ENCODE data around the gene SLC5A2.
"Not testable (repeated sequence)": the region's sequence is repeated elsewhere in the genome, so short reads cannot be mapped to it uniquely, and the experiment has no call there.

Gene SLC5A2

DNA sequence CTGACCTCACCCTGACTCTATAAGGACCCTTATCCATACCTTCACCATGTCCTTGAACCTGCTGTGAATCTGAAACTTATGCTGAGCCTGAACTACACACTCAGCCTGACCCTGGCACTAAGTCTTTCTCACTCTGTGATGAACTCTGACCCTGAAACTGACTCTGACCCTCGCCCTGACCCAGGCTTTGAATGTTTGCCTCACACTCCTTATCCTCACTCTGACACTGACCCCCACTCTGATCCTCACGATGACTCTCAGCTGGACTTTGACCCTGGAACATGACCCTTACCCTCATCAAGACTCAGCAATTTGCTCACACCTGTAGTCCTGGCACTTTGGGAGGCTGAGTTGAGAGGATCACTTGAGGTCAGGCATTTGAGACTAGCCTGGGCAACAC is 49.2 kb downstream of the SLC5A2 start:
- DNase-seq = no peak

DNA sequence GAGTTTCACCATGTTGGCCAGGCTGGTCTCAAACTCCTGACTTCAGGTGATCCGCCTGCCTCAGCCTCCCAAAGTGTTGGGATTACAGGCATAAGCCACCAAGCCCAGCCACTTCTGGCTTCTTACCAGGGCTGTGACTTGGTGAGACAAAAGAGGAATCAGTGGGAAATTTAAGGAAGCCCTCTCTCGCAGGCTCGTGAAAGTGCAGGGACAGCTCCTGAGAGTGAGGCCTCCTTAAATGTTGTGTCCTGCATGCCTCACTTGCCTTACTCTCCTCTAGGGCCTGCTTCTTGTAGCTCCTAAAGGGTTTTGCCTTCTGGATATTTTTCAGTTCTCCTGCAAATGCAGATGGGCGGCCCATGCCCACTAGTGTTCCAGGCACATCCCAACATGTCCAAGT is 50.0 kb downstream of the SLC5A2 start:
- DNase-seq = no peak

DNA sequence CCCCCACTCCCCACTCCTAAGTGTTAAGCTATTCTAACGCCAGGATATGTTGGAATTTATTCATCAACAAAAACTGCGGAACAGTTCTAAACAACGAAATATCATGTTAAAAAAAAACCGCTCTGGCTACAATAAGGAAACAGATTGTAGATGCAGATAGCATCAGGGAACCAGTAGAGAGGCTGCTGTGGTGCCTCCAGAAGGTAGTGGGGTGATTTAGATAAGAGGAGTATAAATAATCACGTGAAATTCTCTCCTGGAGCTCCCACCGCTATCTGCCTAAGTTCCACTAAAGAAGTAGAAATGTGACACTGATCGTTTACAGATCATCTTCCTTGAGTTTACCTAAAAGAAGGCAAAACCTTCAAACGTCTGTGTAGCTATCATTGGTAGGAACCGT is 52.8 kb downstream of the SLC5A2 start:
- no peak for DNase-seq

DNA sequence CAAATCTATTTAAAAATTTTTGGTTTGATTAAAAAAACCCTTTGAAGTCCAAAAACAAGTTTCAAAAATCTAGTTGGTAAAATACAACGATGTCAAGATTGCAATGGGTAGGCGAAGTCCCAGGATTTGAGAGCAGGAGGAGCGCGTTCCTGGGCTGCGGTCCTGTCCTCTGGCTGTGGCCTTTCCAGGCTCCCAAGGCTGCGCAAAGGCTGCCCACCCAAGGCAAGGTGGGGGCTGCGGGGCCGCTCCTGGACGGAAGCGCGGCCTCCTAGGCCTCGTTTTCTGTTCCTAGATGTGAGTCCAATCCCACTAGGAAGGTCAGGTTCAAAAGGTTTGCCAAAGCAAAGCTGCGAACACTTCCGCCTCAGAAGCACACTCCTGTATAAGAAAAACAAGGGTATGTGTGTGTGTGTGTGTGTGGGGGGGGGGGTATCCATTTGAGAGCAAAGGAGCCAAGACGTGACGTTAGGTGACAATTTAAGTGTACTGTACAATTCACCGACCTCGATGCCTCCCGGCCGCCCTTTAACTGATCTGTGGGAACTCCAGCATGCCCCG is 54.0 kb downstream of the SLC5A2 start:
- DNase-seq = no peak

DNA sequence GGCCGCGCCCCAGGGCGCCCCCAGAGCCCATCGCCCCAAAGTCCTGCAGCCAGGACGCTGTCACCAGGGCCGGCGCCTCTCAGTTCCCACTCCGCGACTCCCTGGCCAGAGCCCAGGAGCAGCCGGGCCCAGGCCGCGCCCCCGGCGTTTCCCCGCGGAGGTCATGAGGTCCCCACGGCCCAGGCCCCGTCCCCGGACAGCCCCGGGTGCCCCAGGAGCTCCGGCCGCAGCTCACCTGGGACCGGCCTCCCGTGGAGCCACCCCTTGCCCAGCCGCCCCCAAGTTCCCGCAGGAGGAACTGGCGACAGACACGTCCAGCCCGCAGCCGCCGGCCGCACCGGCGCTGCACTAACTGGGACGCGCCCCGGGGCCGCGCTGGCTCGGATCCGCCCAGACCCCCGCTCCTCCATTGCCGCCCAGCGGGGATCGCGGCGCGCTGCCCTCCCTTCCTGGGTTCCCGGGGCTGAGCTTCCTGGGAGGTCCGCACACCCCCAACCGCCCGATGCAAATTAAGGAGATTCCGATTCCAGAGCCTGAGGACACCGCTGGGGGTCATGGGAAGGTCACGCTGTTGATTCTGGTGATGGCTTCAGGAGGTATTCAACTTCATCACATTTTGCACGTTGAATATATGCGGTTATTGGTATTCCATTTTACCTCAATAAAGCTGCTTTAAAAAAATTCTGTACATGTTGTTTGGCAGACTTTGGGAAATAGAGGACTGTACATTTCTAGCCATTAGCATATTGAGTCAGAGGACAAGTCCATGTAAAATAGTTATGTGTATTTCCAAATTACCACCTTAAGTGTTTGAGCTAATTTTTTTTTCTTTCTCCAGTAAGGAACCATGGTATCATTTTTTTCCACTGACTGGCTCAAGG is 54.7 kb downstream of the SLC5A2 start:
- no peak for DNase-seq

DNA sequence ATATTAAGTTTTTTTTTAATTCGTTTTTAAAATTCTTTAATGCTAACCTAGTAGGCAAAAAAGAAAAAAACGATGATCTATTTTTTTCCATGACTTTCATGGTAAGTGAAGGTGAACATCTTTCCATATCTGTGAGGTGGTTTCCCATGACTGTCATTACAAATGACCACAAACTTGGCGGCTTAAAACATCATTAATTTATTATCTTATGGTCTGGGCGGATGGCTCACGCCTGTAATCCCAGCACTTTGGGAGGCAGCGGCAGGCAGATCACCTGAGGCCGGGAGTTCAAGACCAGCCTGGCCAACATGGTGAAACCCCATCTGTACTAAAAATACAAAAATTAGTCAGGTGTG is 55.3 kb downstream of the SLC5A2 start:
- not testable (repeated sequence) for DNase-seq

DNA sequence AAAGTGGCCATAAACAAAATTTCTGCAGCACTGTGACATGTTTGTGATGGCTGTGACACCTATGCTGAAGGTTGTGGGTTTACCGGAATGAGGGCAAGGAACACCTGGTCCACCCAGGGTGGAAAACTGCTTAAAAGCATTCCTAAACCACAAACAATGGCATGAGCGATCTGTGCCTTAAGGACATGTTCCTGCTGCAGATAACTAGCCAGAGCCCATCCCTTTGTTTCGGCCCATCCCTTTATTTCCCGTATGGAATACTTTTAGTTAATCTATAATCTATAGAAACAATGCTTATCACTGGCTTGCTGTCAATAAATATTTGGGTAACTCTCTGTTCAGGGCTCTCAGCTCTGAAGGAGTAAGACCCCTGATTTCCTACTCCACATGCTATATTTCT is 56.8 kb downstream of the SLC5A2 start:
- DNase-seq = not testable (repeated sequence)

All from DMS53 (cell line).